ENCODE results near the gene YKT6. TPM values are rescaled to one million over a fixed set of nuclear protein-coding genes. Genes with fewer than 3 reads are reported as not detected.

Gene YKT6
- total RNA-seq, 1 experiment from 2014 or later: 142 TPM

- Histone ChIP-seq H3K9me2 (ENCODE audit: insufficient read depth) (no peaks in the 10 kb centered on the region), H3K79me2 (ENCODE audit: low read depth) (no peaks in the 10 kb centered on the region), H3K4me3 (no peak overlapping the region), H3K27ac (no peak overlapping the region), H3K36me3 (ENCODE audit: low read depth) (no peaks in the 10 kb centered on the region), H3K27me3 (ENCODE audit: insufficient read depth, low read depth) (0 out of 2 replicates have a peak, but pooled peaks cover 5% of the 10 kb centered on the region), H2AFZ (no peak overlapping the region), H4K20me1 (ENCODE audit: insufficient read depth) (no peaks in the 10 kb centered on the region), H3K4me1 (replicated peaks; ENCODE audit: insufficient read depth) (no peaks in the 10 kb centered on the region), H3K9me3 (ENCODE audit: insufficient read depth, low read depth) (no peaks in the 10 kb centered on the region), H3F3A (ENCODE audit: insufficient read depth, low read depth) (peaks cover 13% of the 10 kb centered on the region; the same call in 1 of the 2 replicates), H3K4me2 (no peak overlapping the region)
- CTCF ChIA-PET: no interaction called here
- BruUV-seq (replicated peaks): no TSS peak
- intact Hi-C loops (cut with micrococcal nuclease; ENCODE audit: unreplicated experiment): no loop called here
- DNase-seq: no peak
- POLR2A ChIA-PET (ENCODE audit: unreplicated experiment): interaction anchor here (0.8 kb wide), 1 partner anchor 231 kb away, joined by 6 read pairs; no protein-coding TSS in a partner anchor
- TF ChIP-seq CTCF (conservative IDR thresholded peaks at IDR 0.05): no peak
- TF ChIP-seq EZH2 (IDR thresholded peaks at IDR 0.05; ENCODE audit: low read depth): no peak
Measured at GRCh38 chr7:44217223-44217714, 16.5 kb downstream of the YKT6 start.

GRCh38 chr7:44217852-44218402 lies 17.1 kb downstream of the YKT6 start:
- Histone ChIP-seq H3K4me3 (no peak overlapping the region), H3K36me3 (ENCODE audit: low read depth) (no peaks in the 10 kb centered on the region), H3K4me1 (replicated peaks; ENCODE audit: insufficient read depth) (no peaks in the 10 kb centered on the region), H3K27me3 (ENCODE audit: insufficient read depth, low read depth) (0 out of 2 replicates have a peak, but pooled peaks cover 12% of the 10 kb centered on the region), H3K9me3 (ENCODE audit: insufficient read depth, low read depth) (no peaks in the 10 kb centered on the region), H3K4me2 (no peak overlapping the region), H3F3A (ENCODE audit: insufficient read depth, low read depth) (peaks cover 13% of the 10 kb centered on the region; the same call in 1 of the 2 replicates), H4K20me1 (ENCODE audit: insufficient read depth) (no peaks in the 10 kb centered on the region), H3K9me2 (ENCODE audit: insufficient read depth) (no peaks in the 10 kb centered on the region), H3K27ac (no peak overlapping the region), H3K79me2 (ENCODE audit: low read depth) (no peaks in the 10 kb centered on the region), H2AFZ (no peak overlapping the region)
- CTCF ChIA-PET: interaction anchor here (0.6 kb wide), 2 partner anchors 68 to 94 kb away, joined by 3 to 6 read pairs; no protein-coding TSS in a partner anchor
- DNase-seq: no peak
- intact Hi-C loops (cut with micrococcal nuclease; ENCODE audit: unreplicated experiment): no loop called here
- POLR2A ChIA-PET (ENCODE audit: unreplicated experiment): no interaction called here
- BruUV-seq (replicated peaks): no TSS peak
- TF ChIP-seq CTCF (conservative IDR thresholded peaks at IDR 0.05) (no peak), EZH2 (IDR thresholded peaks at IDR 0.05; ENCODE audit: low read depth) (no peak)

GRCh38 chr7:44218418-44219201 lies 17.8 kb downstream of the YKT6 start:
- no peak for TF ChIP-seq EZH2 (IDR thresholded peaks at IDR 0.05; ENCODE audit: low read depth)
- TF ChIP-seq CTCF (conservative IDR thresholded peaks at IDR 0.05): no peak
- ChIA-PET POLR2A (ENCODE audit: unreplicated experiment) (no interaction called here), CTCF (interaction anchor here (0.6 kb wide), 1 partner anchor 94 kb away, joined by 6 read pairs; no protein-coding TSS in a partner anchor)
- Histone ChIP-seq H3K4me3 (no peak overlapping the region), H3K9me2 (ENCODE audit: insufficient read depth) (no peaks in the 10 kb centered on the region), H3K36me3 (ENCODE audit: low read depth) (no peaks in the 10 kb centered on the region), H3K4me2 (no peak overlapping the region), H3K27me3 (ENCODE audit: insufficient read depth, low read depth) (peaks cover 18% of the 10 kb centered on the region), H3K9me3 (ENCODE audit: insufficient read depth, low read depth) (no peaks in the 10 kb centered on the region), H4K20me1 (ENCODE audit: insufficient read depth) (no peaks in the 10 kb centered on the region), H3K4me1 (replicated peaks; ENCODE audit: insufficient read depth) (no peaks in the 10 kb centered on the region), H3K79me2 (ENCODE audit: low read depth) (no peaks in the 10 kb centered on the region), H3F3A (ENCODE audit: insufficient read depth, low read depth) (peaks cover 12% of the 10 kb centered on the region; the same call in 1 of the 2 replicates), H2AFZ (no peak overlapping the region), H3K27ac (no peak overlapping the region)
- BruUV-seq (replicated peaks): no TSS peak
- intact Hi-C loops (cut with micrococcal nuclease; ENCODE audit: unreplicated experiment): no loop called here
- no peak for DNase-seq

Measured in PC-9 (cell line).